ENCODE measurements around the gene FZD10.
A peak's percentile ranks its signal among the peaks of the same experiment; 100 is the strongest.

The FZD10 gene

DNA sequence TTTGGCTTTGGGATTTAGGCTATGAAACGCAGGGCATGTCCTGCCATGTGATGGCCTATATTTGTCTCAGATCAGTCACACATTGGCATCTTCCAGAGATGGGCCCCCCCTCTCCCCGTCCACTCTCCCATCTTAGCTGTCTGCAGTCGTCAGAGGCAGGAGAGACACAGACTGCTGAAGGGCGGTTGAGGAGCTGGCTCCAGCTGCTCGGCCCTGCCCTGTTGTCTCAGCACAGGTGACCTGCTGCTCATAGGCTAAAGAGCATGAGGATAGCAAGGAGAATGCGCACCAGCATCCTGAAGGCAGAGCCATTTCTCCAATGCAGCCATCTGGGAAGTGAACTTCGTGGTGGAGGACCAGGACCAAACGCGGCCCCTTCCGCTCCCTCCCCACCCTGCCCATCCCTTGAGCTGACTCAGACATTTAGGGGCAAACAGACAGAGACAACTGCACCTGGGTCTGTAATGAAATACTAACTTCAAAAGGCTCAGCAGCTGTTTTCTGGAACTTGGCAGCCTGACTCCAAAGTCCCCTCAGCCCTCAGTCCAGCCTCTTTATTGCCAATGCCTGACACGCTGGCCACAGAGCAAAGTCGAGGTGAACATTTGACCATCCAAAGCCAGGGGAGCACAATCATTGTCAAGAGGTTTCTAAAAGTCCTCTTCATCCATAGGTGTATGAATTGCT, 22.3 kb downstream of the FZD10 start:
- no peak for DNase-seq

DNA sequence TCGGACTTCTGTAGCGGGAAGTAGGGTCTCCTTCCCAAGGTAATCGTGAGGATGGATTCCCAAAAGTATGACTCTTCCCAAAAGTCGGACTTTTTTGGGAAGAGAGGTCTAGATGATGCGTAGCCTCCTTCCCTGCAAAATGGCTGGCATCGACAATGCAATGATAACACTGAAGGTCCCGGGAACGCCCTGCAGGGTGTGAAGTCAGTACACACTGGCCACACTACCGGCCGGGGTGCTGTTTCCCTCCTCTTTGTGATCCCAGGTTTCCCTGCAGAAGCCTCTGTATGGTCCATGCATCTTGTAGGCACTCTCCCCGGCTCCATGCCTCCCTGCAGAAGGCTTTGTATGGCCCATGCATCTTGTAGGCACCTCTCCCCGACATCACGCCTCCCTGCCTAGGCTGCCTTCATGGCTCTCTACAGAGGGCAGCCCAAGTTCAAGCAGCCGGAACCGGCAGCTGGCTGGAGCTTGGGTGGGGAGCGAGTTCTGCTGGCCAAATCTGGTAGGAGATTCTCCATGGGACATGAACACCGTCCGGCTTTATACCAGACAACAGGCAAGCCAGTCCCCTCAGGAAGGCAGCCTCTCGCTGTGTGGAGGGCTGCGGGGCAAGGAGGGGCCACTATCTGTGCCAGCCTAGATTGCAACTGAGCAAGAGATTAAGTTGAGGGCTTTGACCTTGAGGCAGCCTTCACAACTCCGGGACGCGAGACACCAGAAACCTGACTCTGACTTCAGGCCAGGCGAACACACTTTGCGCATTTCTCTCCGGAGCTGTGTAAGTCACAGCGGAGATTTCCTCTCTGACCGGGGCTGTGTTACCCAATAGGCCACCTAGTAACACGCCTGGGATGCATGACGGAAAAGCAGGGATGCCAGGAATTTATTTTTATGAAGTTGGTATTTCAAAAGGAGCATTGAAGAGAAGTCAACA, 23.5 kb downstream of the FZD10 start:
- no peak for DNase-seq

GRCh38 chr12:130186651-130187268, 24.5 kb downstream of the FZD10 start:
- no peak for DNase-seq

DNA sequence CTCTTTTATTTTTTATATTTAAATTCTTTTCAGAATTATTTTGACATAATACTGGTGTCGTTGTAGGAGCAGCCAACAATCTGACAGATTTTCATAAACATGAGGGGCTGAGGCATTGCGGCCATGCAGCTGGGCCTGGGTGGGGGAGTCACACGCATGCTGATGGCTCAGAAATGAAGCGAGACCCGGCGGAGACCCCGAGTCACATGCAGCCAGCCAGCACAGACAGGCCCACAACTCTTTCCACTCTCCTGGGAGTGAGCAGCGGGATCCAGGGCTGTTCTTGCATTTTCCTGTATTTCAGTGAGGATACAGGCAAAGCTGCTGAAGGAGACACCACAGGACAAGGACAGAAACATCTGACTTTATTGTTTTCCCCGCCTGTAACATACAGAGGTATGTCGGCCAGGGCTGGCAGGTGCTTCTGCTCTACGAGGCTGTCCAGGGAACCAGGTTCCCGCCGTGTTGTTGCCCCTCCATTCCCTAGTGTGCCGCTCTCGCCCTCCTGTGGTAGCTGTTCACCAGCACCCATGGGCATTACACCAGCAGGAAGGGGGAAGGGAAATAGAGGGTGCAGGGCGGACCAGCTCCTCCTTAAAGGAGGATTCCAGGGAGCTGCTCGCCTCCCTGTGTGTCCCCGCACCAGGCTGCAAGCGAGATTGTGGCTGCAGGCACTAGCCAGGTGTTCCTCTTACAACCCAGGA, 30.5 kb downstream of the FZD10 start:
- DNase-seq: no peak

- DNase-seq: no peak
Measured at GRCh38 chr12:130194154-130194553, 31.9 kb downstream of the FZD10 start.

DNA sequence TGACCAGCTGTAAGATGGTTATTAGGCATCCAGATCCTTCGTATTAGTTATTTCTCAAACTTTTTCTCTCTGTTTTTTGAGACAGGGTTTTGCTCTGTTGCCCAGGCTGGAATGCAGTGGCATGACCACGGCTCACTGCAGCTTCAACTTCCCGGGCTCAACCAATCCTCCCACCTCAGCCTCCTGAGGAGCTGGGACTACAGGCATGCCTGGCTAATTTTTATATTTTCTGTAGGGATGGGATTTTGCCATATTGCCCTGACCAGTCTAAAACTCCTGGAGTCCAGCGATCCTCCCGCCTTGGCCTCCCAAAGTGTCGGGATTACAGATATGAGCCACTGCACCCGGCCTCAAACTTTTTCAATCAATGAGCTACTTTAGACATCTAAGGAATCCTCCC, 33.1 kb downstream of the FZD10 start:
- no peak for DNase-seq

DNA sequence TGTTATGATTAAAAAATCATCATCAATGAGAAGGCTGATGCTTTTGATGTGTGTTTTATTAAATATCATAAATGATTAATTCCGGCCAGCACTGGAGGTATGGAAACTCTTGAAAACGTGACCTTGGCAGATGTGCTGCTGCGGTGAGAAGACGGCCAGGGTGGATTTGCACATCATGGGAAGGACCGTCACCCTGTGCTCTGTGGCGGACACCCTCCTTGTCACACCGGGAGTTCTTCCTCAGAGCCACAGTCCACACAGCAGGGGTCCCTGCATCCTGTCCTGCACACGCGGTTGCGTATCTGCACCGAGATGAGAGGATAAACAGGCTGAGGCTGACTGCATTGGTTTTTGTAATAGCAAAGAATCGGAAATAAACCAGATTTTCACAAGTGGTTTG, 33.5 kb downstream of the FZD10 start:
- DNase-seq: no peak

DNA sequence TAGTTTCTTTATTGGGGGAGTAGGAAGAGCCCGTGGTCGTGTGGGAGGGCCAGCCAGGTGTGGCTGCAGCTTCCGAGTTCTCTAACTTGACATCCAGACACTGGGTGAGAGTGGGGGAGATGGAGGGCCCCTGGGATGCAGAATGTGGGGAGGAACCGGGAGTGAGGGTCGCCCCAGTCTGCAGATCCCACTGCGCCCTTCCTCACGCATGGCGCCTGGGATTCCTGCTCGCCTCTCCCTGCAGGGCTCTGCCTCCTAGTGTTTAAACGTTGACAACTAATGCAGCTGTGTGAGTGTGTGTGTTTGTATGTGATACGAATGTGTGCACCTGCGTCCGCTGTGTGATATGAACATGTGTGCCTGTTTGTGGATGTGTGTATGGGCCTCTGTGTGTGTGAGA, 34.6 kb downstream of the FZD10 start:
- no peak for DNase-seq

DNA sequence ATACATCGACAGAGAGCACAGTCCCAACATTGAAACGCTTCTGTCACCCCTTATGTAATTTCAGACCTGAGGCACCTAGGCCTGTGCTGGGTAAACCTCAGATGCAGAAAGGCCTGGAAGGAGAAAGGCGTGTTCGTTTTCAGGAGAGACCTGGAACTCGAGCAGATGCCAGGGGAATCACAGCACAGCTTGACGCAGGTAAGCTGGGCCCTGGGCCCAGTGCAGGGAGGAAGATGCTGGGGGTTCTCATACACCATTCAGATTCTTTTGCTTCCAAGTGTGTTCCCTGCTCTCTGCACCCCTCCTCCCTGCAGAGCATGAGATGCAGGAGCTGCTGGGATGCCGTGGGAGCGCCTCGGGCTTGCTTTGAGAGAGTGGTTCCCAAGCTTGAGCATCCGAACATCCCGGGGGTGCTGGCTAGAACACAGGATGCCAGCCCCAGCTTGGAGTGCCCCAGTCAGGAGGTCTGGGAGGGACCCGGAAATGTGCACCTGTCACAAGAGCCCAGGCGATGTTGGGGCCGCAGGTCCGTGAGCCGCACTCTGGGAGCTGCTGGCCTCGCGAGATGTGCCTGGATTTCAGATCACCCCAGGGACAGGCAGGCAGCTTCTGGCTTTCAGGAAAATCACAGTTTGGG, 35.9 kb downstream of the FZD10 start:
- no peak for DNase-seq

- DNase-seq: no peak
Measured at GRCh38 chr12:130198663-130199060, 36.4 kb downstream of the FZD10 start.

DNA sequence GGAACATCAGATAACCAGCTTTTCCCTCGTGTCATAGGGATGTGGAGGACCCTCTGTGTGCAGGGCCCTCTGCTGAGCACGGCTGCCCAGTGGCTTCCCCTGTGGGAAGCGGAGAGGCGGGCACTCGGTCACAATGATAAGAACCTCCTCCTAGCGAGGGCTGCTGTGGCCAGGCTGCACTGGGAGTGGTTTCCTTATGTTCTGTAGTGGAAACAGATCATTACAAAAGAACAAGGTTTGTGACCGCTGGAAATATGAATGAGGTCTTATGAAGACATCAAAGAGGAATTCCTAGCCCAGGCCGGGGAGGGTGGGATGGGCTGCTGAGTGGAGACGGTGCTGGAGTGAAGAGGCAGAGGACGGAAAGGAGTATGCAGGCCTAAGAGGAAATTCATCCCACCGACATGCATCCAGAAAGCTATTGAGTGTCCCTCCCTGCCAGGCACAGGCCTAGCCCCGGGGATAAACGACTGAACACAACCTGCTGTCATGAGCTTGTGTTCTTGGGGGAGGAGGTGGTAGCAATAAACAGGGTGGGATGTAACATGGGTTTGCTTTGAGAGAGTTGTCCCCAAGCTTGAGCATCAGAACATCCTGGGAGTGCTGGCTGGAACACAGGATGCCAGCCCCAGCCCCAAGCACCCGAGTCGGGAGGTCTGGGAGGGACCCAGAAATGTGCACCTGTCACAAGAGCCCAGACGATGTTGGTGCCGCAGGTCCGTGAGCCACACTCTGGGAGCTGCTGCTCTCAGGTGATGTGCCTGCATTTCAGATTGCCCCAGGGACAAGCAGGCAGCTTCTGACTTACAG, 37.5 kb downstream of the FZD10 start:
- peak; percentile 30 for DNase-seq

- no peak for DNase-seq
Measured at GRCh38 chr12:130200445-130200844, 38.2 kb downstream of the FZD10 start.

DNA sequence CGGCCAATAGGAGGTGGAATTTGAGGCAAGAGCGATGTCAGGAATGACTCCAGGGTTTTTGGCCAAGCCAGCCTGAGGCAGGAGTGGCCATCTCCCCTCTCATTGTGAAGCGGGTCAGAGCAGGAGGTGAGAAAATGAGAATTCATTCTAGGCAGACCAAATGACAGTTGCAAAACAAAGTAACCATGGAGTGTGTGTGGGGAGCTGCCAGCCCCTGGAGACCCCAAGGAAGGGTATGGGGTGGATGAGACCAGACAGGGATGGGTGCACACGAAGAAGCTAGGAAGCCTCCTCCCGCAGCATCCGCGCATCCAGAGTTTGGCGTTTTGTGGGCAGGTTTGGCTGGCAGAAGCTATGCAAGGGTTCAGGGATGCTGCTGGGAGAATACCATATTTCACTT, 38.8 kb downstream of the FZD10 start:
- DNase-seq: no peak

- no peak for DNase-seq
Measured at GRCh38 chr12:130202201-130202600, 39.9 kb downstream of the FZD10 start.

DNA sequence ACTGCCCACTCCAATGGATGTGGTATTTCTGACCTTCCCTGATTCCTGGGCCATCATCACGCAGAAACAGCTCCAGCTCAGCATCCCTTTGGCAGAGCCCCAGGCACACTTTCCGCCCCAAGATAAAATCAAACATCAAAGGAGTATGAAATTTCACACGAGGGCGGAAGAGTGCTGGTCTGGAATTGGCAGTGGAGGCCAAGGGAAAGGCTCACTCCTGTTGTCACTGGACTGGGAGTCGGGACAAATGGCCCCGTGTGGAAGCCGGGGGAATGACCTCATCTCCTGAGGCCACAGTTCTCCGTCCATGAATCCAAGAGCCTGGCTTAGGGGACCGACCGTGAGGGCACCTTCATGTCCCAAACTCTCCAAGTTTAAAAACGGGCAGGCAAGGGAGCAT, 40.9 kb downstream of the FZD10 start:
- no peak for DNase-seq

DNA sequence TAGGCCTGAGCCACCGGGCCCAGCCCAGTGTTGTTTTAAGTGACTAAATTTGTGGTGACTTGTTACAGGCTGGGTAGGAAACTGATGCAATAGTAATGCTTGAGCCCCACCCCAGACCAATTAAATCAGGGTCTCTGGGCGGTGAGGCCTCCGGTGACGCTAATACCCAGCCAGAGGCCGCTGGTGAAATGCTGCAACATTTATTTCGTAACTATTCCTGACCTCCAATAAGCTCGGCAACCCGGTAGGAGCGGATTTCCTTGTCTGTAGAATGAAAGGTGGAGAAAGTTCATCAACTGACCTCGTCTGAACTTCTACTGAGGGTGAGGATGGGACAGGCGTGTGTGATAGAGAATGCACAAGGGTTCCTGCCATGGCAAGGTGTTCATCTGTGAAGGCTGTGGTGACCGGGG, 42.3 kb downstream of the FZD10 start:
- no peak for DNase-seq

- DNase-seq: no peak
Measured at GRCh38 chr12:130205495-130205894, 43.2 kb downstream of the FZD10 start.

GRCh38 chr12:130212384-130212989, 50.2 kb downstream of the FZD10 start:
- DNase-seq: no peak

GRCh38 chr12:130213249-130213648, 51.0 kb downstream of the FZD10 start:
- no peak for DNase-seq

DNA sequence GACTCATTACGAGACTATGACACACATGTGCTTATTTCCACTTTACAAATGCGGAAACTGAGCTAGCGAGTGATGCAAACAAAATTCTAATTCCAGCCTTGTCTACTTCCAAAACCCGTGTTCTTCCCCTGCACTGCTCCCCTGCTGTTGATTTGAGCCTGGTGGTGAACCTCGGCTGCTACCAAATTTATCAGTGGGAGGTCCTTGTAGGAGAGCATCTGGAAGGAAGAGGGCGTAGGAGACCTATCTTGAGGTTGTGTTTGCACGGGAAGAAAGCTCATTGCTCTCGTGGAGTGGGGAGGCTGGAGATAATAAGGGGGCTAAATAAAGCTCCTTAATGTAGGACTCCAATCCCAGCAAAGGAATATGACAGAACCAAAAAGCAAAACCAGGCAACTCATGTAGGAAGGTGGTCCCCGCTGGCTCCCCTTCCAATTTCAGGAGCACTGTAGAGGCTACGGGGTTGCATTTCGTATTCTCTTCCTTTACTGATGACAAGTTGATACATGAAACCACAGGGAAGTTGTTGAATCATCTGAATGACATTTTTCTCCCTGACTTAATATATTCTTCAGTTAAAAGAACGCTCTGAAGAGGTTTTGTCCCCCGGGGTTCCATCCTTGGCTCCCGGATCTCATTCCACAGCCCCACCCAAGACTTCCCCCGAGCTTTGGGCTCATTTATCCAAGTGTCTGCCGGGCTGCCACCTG, 52.6 kb downstream of the FZD10 start:
- no peak for DNase-seq
